ENCODE results near the gene LAMA5.

The LAMA5 gene

DNA sequence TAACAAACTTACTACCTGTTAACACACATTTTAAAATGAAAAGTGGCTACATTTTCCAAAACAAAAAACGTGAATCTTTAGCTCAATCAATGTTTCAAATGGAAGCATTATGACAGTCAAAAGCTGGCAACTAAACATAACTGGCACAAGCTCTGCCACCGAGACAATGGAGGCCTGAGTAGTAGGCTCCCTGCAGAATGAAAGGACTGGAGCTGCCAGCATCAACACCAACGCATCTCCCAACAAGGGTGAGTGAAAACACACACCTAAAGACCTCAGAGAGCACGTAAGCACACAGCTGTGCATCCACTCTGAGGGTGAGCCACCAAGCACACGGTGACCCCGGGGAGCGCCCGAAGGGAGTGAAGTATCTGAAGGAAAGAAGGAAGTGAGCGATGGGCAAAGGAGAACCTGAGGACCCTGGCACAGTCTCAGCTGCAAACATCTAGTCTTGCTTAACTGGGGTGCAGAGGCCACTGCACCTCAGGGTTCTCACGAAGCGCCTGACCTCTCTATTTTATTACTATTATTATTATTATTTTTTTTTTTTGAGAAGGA lies 65.9 kb downstream of the LAMA5 start:
- DNase-seq: no peak

DNA sequence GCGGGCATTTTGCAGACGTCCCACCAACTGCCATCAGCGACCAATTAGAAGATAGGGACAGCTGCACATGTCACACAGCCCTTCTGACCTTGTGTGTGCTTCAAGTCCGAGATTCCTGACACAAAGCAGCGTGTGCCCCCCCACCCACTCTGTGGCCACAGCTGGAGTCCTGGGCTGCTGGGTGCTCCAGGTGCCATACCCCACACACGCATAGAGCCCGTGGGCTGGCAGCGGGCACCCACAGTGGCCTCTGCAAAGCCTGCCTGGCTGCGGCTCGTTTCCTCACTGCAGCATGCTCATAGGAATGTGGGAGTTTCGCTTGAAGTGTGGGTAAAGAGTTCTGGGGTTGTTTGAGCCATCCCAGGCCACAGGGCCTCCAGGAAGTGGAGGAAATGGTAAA lies 66.8 kb downstream of the LAMA5 start:
- DNase-seq: no peak

DNA sequence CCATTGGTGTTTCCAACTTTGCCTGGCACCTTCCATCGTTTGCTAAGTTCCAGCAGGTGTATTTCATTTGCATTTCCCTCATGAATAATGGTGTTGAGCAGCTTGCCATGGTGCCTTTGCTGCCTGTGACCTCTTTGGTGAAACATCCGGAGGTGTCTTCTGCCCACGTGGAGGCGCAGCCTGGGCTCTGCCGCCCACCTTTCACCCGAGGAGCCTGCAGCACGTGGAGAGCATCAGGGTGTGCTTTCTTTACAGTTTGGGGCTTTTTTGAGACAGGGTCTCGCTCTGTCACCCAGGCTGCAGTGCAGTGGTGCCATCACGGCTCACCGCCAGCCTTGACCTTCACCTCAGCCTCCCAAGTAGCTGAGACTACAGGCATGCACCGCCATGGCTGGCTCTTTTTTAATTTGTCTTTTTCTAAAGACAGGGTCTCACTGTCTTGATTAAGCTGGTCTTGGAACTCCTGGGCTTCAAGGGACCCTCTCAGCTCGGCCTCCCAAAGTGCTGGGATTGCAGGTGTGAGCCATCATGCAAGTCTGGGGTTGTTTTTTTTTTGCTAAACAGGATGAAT lies 67.4 kb downstream of the LAMA5 start:
- no peak for DNase-seq

DNA sequence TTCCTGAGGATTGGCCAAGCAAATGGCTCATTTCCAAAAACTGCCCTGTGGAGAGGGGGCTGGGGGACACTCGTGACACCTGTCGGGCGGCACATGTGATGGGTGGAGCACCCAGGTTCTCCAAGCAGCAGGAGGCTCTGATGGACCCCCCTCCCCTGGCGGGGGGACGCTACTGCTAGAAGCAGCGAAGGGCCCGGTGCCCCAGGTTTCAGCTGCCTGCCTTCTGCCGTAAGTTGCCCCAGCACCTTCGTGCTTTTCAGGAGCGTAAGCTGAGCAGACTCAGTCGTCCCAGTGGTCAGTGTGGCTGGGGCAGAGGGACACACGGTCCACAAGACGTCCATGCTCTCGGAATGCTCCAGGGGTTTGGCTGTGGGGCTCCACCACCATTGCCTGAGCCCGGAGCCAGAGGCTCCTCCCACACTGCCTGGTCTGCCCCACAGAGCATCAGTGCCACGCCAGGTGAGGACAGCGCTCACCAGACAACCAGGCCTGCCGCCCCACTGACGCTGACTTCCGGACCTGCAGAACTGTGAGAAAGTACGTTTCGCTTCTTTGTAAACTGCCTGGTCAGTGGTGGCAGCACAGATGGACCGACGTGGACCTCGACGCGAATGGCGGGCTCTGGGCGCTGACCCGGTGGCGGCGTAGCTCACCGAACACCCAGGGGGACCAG lies 68.4 kb downstream of the LAMA5 start:
- no peak for DNase-seq

DNA sequence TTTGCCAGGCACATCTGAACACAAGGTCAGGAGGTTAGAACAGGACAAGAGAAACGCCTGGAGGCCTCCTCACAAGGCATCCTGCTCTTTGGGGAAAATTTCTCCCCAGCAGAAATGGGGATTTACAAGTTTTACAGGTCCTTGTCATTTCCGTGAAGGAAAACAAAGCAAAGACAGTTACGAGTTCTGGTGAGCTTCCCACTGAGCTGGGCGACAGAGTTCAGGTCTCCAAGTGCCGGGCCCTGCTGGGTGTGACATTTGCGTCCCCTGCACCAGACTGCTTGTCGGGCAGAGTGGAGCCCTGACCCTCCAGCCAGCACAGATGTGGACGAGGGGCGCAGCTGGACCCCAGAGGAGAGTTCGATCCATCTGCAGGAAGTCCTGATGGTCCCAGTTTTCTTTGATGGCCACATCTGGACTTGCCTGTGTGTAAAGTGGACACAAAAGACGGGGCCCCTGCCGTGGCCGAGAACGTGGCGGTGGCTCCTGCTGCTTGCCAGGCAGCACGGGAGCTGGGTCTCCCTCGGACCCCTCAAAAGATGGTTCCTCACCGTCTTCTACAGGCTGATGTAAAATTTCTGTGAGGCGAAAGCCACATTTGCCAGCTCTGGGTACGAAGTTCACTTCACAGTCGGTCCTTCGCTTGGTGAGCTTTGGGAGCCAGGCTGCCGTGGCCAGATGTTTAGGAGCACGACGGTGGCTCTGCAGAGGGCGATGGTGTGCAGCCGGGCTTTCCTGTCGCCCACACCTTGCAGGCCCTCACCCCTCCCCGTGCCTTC lies 69.5 kb downstream of the LAMA5 start:
- DNase-seq: no peak

DNA sequence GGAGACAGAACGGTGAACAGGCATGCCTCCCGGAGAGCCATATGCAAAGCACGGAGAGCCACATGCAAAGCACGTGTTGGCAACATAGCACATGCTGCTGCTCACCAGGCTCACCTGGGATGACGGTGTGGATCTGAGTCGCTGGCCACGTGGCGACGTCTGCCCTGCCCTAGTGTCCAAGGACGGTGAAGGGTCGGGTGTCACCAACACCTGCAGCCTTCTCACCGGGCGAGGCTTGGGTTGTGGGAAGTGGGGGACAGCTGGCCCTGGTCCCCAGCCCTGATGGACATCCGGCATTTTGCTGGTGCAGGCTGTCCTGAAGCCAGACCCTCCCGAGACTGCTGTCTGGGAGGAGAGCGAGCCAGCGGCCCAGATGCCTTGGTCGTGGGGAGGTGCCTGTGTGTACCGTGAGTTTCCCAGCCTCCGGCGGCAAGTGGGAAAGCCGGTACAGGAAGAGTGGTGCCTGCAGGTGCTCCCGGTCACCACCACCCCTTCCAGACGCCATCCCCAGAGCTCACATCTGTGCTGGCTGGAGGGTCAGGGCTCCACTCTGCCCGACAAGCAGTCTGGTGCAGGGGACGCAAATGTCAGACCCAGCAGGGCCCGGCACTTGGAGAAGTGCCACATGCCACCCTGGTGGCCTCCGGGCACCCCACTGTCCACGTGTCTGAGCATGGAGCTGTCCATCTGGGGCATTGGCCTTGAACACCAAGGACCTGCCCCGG lies 70.2 kb downstream of the LAMA5 start:
- no peak for DNase-seq

DNA sequence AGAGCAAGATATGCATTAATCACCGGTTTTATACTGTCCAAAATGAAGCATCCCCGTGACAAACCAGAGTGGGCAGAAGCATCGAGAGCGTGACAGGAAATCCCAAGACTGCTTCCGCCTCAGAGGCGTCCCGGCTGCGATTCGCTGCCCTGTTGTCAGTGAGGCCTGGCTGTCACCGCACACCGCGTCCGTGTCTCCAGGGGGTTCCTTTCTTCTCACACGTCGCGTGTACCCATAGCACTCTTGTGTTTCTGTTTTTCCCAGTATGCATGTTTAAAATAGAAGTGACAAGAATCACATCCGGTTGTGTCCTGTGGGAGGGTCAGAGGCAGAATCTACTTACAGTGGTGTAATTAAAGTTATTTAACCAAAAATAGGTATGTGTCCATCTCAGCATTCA lies 72.6 kb downstream of the LAMA5 start:
- no peak for DNase-seq

DNA sequence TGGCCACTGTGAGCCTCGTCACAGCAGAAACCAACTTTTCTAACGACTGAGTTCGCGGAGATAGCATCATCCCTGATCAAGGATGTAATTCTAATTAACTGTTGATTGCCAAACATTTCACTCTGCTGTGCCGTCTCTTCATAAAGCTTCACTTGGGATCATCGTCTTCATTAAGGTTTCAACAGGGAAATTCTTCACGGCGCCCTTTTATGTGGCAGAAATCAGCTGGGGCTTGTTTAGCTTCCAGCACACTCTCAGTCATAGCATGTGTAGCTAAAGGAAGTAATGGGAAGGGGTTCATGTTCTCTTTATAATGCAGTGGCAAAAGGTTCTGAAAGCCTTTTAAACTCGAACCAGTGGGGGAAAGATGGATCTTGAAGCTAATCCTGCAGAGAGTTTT lies 73.2 kb downstream of the LAMA5 start:
- DNase-seq: no peak

DNA sequence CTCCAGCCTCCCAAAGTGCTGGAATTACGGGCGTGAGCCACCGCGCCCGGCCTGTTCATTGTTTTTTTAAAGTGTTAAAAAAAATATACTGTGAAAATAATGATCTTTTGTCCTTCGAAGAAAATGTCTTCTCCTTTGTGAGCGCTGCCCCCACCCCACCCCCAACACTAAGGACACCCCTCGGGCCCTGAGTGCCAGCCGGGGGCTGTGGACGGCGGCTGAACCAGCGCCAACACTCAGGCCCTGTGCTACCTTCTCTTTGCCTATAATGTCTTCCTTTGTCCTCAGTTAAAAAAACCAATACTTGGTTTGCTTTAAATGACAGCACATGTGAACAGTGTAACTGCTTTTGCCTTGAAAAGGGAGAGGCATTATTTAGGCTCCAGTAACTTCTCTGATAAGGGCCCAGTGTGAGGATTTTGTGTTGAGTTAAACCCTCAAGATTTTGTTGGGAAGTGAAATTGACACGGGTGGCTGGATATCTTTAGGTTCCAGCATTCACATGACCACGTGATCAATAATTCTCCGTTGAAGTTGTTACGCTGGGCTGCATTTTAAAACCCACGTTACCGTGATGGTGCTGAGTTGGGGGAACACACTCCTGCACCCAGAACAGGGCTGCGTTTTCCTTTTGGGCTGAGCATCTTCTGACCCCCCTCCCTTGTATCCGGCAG lies 73.9 kb downstream of the LAMA5 start:
- no peak for DNase-seq

DNA sequence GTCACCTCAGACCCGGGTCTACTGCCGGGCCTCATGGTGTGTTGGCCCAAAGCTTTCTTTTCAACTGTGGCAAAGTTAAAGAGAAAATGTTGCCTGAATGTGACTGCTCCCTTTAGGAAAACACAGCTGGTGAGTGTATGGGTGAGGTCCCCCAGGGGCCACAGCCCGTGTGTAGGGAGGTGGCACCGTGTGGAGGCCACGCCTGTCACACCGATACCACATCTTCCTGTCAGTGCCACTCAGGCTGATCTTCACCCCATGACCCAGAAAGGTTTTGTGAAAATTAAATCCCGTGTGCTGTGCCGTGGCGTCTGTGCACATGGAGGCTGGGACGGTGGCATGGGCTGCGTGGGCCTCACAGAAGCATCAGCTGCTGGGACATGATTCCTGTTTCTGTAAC lies 75.0 kb downstream of the LAMA5 start:
- no peak for DNase-seq

DNA sequence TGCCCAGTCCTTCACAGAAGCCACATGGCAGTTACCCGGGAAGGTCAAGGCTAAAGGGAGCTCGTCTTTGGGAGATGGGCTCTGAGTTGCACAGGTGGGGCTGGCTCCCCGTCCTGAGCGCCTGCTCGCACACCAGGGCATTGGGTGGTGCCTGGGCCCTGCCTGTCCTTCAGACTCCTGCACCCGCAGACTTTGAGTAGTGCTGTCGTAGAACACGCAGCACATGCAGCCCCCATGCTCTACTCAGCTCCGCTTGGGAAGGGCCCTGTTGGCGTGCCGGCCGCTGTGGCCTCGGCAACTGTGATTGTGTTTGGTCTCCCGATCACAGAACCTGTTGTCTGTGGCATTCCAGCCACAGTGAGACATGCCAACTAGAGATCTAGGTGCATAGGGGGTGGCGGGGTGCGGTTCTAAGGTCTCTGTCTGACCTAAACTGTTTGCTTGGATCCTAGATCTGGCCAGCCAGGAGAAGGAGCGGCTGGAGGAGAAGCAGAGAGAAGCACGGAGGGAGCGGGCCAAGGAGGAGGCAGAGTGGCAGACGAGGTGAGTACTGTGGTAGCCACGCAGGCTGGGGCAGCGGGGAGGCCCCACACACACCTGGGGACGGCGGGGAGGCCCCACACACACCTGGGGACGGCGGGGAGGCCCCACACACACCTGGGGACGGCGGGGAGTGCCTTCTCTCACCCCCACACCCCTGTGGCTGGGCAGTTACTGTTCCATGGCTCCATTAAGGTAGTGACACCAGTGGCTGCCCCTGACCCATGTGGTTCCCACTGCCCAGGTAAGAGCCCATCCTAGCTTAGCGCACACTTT lies 75.7 kb downstream of the LAMA5 start:
- no peak for DNase-seq

DNA sequence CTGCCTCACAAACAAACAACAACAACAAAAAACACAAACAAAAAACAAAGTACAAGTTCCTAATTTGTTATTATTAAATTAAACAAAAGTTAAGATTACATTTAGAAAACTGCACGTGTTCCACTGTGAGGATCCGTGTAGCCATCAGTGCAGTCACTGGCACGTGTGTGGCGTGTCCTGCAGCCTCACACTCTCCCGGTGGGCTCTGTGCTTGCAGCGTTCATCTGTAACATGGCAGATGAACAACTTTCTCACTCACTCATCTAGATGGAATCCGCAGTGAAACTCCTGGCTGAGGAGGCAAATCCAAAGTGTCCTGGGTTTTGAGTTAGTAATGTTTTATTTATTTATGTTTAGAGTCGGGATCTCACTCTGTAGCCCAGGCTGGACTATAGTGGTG lies 77.2 kb downstream of the LAMA5 start:
- DNase-seq: no peak

DNA sequence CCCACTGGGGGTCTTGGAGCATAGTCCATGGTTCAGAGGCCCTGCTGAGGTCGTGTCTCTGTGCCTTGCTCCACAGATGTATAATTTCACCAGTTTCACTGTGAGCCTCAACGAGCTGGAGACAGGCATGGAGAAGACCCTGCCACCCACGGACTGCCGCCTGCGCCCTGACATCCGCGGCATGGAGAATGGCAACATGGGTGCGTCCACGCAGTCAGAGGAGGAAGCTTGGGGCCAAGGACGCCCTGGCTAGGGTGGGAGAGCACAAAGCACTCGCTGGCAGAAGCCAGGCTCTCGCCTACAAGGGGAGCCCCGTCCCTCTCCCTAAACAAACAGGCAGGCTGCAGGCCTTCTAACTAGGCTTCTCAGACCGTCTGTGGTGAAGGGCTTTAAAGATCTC lies 78.0 kb downstream of the LAMA5 start:
- no peak for DNase-seq

DNA sequence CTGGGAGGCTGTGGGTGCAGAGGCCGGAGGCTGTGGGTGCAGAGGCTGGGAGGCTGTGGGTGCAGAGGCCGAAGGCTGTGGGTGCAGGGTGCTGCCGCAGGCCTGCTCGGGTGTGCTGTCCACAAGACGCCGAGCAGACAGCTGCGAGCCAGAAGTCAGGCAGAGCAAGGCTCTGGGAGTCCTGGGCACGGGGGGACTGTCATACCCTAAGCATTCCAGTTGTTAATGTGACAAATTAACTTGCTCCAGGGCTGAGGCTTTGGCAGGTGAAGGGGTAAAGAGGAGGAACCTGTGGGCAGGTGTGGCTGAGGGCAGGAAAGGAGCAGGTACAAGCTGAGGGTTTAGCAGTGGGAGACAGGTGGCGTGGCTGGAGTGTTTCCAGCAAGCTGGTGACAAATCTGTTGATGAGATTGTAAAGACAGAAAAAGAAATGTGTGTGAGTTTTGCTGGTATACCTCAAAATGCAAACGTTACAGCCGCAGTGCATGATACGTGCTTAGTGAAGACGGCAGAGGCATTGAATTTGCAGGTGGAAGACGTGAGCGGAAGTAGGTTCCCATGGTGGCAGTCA lies 78.5 kb downstream of the LAMA5 start:
- no peak for DNase-seq

DNA sequence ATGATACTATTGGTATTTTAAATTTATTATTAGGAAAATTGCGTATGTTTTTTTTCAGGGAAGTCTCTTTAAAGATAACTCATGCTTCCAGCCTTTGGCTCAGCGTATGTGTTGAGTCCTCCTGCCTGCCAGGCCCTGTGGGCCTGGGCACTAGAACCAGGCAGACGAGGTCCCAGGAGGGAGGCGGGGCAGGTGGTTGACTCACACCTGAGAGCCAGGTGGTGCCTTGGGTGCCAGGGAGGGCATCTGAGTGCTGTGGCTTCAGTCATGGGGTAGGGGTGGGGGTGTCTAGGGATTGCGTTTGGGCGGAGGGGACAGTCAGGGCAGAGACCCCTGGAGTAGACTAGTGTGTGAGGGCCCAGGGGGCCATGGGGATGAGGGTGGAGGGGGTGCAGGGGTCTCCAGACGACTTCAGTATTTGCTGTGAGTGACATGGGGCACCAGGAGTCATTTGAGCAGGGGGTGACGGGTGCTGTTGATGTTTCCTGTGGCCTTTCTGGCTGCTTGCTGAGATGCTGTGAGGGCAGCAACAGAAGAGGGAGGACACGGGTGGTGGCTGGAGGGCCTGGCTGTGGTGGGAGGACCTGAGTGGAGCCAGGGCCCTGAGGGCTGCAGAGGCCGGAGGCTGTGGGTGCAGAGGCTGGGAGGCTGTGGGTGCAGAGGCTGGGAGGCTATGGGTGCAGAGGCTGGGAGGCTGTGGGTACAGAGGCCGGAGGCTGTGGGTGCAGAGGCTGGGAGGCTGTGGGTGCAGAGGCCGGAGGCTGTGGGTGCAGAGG lies 79.2 kb downstream of the LAMA5 start:
- no peak for DNase-seq

DNA sequence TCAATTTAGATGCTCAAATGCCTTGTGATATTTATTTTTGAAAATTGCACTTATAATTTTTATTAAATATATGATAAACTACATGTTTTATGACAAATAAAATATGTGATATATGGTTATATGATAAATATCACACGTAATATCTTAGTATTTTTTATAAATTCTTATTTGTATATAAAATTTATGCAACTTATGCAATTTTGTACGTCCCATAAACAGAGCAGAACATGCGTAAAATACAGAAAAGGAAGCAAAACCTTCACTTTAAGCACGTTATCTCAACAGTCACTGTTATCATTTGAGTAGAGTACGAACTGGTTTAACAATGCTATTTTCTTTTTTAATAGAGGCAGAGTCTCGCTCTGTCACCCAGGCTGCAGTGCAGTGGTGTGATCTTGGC lies 80.0 kb downstream of the LAMA5 start:
- no peak for DNase-seq

DNA sequence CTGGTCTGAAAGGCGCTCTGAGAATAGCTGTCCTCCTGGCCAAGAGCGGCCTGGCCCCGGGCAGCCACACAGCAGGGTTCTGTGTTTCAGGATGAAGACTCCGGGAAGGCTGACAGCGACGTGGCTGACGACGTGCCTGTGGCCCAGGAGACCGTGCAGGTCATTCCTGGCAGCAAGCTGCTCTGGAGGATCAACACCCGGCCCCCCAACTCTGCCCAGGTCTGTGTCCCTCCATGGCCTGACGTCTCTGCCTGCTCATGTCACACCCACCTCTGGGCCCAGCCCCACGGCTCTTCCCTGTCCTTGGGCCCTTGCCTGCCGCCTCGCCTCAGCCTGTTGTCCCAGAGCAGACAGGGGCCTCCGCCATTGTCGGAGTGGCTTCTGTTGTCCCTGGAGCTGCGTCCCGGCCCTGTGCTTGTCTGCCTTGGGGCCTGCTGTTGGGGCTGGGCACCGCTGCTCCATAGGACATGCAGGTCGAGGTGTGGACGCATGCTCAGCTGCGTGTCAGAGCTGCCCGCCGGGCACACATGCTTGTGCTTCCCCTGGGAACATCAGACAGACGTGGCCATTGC lies 80.5 kb downstream of the LAMA5 start:
- no peak for DNase-seq

DNA sequence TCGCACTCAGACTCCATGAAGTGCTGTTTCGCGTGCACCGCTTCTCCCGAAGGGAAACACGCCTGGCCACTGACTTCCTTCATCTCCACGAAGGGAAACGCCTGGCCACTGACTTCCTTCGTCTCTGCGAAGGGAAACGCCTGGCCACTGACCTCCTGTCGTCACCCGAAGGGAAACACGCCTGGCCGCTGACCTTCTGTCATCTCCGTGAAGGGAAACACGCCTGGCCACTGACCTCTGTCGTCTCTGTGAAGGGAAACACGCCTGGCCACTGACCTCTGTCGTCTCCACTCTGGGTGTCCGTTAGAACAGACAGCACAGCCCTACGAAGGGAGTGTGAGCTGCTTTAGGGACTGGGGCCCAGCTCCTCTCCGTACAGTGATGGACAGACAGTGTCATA lies 81.4 kb downstream of the LAMA5 start:
- no peak for DNase-seq

DNA sequence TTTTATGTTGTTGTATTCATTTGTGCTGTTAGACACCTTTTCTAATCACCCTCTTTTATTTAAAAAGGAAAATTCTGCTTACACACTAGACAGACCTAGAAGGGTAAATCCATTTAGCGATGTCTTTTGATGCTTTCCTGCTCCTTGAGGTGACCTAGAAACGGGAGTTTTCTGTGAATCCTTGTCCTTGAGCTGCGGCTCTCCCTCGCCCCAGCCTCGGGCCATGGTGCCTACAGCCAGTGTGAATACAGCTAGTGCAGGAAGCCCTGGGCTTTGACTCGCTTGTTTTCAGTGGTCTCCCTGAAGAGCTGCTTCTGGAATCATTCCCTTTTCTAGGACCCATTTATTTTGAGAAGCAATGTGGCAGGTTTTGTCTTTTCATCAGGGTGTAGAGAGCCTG lies 82.0 kb downstream of the LAMA5 start:
- no peak for DNase-seq

DNA sequence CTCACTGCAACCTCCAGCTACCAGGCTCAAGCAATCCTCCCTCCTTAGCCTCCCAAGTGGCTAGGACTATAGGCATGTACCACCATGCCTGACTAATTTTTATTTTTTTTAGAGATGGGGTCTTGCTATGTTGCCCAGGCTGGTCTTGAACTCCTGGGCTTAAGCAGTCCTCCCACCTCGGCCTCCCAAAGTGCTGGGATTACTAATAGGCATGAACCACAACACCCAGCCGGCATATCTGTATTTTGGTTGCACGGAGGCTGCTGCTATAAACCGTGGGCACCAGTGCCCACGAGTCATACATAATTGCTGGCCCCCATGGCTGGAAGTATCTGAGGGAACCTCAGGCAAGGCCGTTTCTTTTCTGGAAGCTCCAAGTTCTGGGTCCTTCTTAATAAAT lies 82.7 kb downstream of the LAMA5 start:
- no peak for DNase-seq
